ENCODE results near the gene PDE1A. TPM values are rescaled to one million over a fixed set of nuclear protein-coding genes. Genes with fewer than 3 reads are reported as not detected.

PDE1A gene
- polyA plus RNA-seq, 2 of the 4 experiments (the other 2 are of a cell fraction) = 0.28 to 3.2 TPM

- WGBS (ENCODE audit: missing lambda C conversion rate) = 16% methylated on average over 4 of the region's 4 CpGs
These were observed 240.6 kb downstream of the PDE1A start for GRCh38 chr2:182186132-182186735.

GRCh38 chr2:182182436-182182835, 244.4 kb downstream of the PDE1A start:
- CTCF ChIA-PET = interaction anchor here (0.6 kb wide), 1 partner anchor 1063 kb away, joined by 3 read pairs; no protein-coding TSS in a partner anchor
- FAIRE-seq = no peak
- WGBS (ENCODE audit: missing lambda C conversion rate) = 24% methylated on average over 2 of the region's 2 CpGs

More at GRCh38 chr2:182186132-182186735, 240.6 kb downstream of the PDE1A start:
- Histone ChIP-seq H3K4me3 (no peak overlapping the region), H3K4me1 (no peaks in the 10 kb centered on the region), H3K9me3 (peaks cover 7% of the 10 kb centered on the region; the same call in 2 of the 3 replicates), H3K4me2 (no peak overlapping the region), H3K27ac (peak overlapping the region in 1 of 2 experiments; percentile 16; a peak in 1 of 6 replicates)
- ATAC-seq = peak; percentile 54 to 81; a peak in 5 of 6 replicates
- POLR2A ChIA-PET = no interaction called here
- no peak for FAIRE-seq
- DNase-seq (ENCODE audit: low read depth in 1 of 2, low spot score in 1 of 2) = peak; percentile 16 to 30
- CTCF ChIA-PET = interaction anchor here (0.6 to 5.6 kb wide), 26 partner anchors 8 to 983 kb away, joined by 3 to 66 read pairs (median 4); no protein-coding TSS in a partner anchor
- TF ChIP-seq RNF2 (IDR thresholded peaks at IDR 0.05; ENCODE audit: borderline replicate concordance, low read depth) = no peak
- no peak for TF ChIP-seq KDM5A (IDR thresholded peaks at IDR 0.05)
- TF ChIP-seq CTCF (IDR thresholded peaks at IDR 0.05) = peak; percentile 80
- peak; percentile 80 to 93 for TF ChIP-seq RAD21 (conservative IDR thresholded peaks at IDR 0.05 in 1 of 2, IDR thresholded peaks at IDR 0.05 in 1 of 2)
- peak; percentile 90 for TF ChIP-seq SMC3 (IDR thresholded peaks at IDR 0.05)

More at GRCh38 chr2:182182436-182182835, 244.4 kb downstream of the PDE1A start:
- Histone ChIP-seq H3K4me1 (no peaks in the 10 kb centered on the region), H3K27ac (no peak overlapping the region), H3K9me3 (peaks cover 7% of the 10 kb centered on the region; the same call in 2 of the 3 replicates), H3K4me3 (no peak overlapping the region), H3K4me2 (no peak overlapping the region)
- TF ChIP-seq NPAS2 (CRISPR knock-in tag; IDR thresholded peaks at IDR 0.05; ENCODE audit: borderline replicate concordance) = no peak
- TF ChIP-seq POLR2AphosphoS2 (conservative IDR thresholded peaks at IDR 0.05; ENCODE audit: low read length) = no peak
- no peak for TF ChIP-seq SMC3 (IDR thresholded peaks at IDR 0.05)
- TF ChIP-seq ZSCAN20 (CRISPR knock-in tag; IDR thresholded peaks at IDR 0.05) = no peak
- TF ChIP-seq JUN (IDR thresholded peaks at IDR 0.05) = no peak
- no peak for TF ChIP-seq SREBF2 (IDR thresholded peaks at IDR 0.05)
- TF ChIP-seq EHMT2 (IDR thresholded peaks at IDR 0.05; ENCODE audit: low read depth) = no peak
- TF ChIP-seq ZC3H11A (IDR thresholded peaks at IDR 0.05) = no peak
- TF ChIP-seq PHF8 (IDR thresholded peaks at IDR 0.05; ENCODE audit: borderline replicate concordance, low read depth) = no peak
- TF ChIP-seq FOXS1 (CRISPR knock-in tag; IDR thresholded peaks at IDR 0.05) = no peak
- TF ChIP-seq HOXA7 (CRISPR knock-in tag; IDR thresholded peaks at IDR 0.05) = no peak
- no peak for TF ChIP-seq USF2 (IDR thresholded peaks at IDR 0.05)
- TF ChIP-seq EHF (CRISPR knock-in tag; IDR thresholded peaks at IDR 0.05) = no peak
- TF ChIP-seq HMGXB4 (CRISPR knock-in tag; IDR thresholded peaks at IDR 0.05; ENCODE audit: borderline replicate concordance) = no peak
- no peak for TF ChIP-seq POLR2A (IDR thresholded peaks at IDR 0.05; ENCODE audit: low read length)
- TF ChIP-seq NR3C1 (IDR thresholded peaks at IDR 0.05) = no peak
- no peak for TF ChIP-seq ZNF302 (CRISPR knock-in tag; IDR thresholded peaks at IDR 0.05)
- no peak for TF ChIP-seq MAX (IDR thresholded peaks at IDR 0.05)
- no peak for DNase-seq (ENCODE audit: low read depth in 1 of 2, low spot score in 1 of 2)
- POLR2A ChIA-PET = no interaction called here
- ATAC-seq = no peak

Measured in A549 (cell line).